ENCODE data around the gene TXNRD1. TPM values are rescaled to one million over a fixed set of nuclear protein-coding genes. Genes with fewer than 3 reads are reported as not detected.

Gene TXNRD1
- total RNA-seq, 1 donor from 2014 or later: 398 TPM

- no peak for DNase-seq
Observed at GRCh38 chr12:104351057-104351983, 135.7 kb downstream of the TXNRD1 start.

GRCh38 chr12:104352106-104352713 is 136.6 kb downstream of the TXNRD1 start:
- DNase-seq: no peak

- no peak for DNase-seq
Observed at GRCh38 chr12:104353012-104353981, 137.7 kb downstream of the TXNRD1 start.

- DNase-seq: no peak
Observed at GRCh38 chr12:104354167-104354867, 138.7 kb downstream of the TXNRD1 start.

GRCh38 chr12:104354868-104355570 is 139.4 kb downstream of the TXNRD1 start:
- no peak for DNase-seq

GRCh38 chr12:104355630-104356029 is 140.1 kb downstream of the TXNRD1 start:
- no peak for DNase-seq

GRCh38 chr12:104356231-104357115 is 140.9 kb downstream of the TXNRD1 start:
- DNase-seq: no peak

GRCh38 chr12:104357421-104357952 is 141.9 kb downstream of the TXNRD1 start:
- peak; percentile 50 for DNase-seq

- peak; percentile 79 for DNase-seq
Observed at GRCh38 chr12:104358353-104359003, 142.9 kb downstream of the TXNRD1 start.

GRCh38 chr12:104359216-104359615 is 143.6 kb downstream of the TXNRD1 start:
- DNase-seq: no peak

GRCh38 chr12:104360157-104360556 is 144.6 kb downstream of the TXNRD1 start:
- no peak for DNase-seq

- peak; percentile 43 for DNase-seq
Observed at GRCh38 chr12:104360983-104361707, 145.6 kb downstream of the TXNRD1 start.

- DNase-seq: no peak
Observed at GRCh38 chr12:104365921-104366410, 150.4 kb downstream of the TXNRD1 start.

- no peak for DNase-seq
Observed at GRCh38 chr12:104369708-104370107, 154.1 kb downstream of the TXNRD1 start.

GRCh38 chr12:104371043-104371870 is 155.7 kb downstream of the TXNRD1 start:
- DNase-seq: peak; percentile 81

- DNase-seq: peak; percentile 41
Observed at GRCh38 chr12:104372061-104372720, 156.6 kb downstream of the TXNRD1 start.

GRCh38 chr12:104372721-104373335 is 157.2 kb downstream of the TXNRD1 start:
- DNase-seq: no peak

Measured in dermis blood vessel endothelial cell (primary cell).